Left renal cortex interstitium (tissue), 4 donors: ENCODE measurements around the gene CACNB1. TPM values are rescaled to one million over a fixed set of nuclear protein-coding genes. Genes with fewer than 3 reads are reported as not detected.
"Not testable (repeated sequence)": the region's sequence is repeated elsewhere in the genome, so short reads cannot be mapped to it uniquely, and the experiment has no call there.

Experiments
- DNase-seq, 4 donors: peaks; one replicate each; pipeline ENCODE4 v3.0.0-alpha.2; 2013; ENCODE audit warnings: low read depth in 4 of 4, low spot score in 2 of 4, missing footprints in 1 of 4
- polyA plus RNA-seq, 4 donors: library from polyadenylated mRNA; unstranded; fragments of 120-200 nt; gene quantifications; one replicate each; pipeline ENCODE4 v1.2.1, GENCODE V29; 2013; ENCODE audit not compliant: insufficient read length in 4 of 4

The CACNB1 gene
- polyA plus RNA-seq, 4 donors = 6.9 to 14.5 (median 9.6) TPM

DNA sequence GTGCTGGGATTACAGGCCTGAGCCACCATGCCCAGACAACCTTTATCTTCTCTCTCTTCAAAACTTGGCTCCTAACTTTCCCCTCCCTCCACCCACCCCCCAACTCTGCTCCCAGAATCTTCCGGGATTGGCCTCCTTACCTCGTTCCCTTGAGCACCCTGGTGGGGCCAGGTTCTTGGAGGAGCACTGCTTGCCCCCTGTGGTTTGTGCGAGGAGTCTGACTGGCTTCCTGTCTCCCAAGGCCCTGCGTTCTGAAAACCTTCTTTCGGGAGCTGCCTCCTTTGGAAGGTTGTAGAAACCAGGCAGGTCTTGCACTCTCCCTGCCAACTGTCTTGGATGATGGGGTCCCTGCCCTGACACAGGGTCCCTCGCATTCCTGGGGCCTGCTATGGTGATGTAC lies 65.9 kb downstream of the CACNB1 start:
- DNase-seq = no peak

DNA sequence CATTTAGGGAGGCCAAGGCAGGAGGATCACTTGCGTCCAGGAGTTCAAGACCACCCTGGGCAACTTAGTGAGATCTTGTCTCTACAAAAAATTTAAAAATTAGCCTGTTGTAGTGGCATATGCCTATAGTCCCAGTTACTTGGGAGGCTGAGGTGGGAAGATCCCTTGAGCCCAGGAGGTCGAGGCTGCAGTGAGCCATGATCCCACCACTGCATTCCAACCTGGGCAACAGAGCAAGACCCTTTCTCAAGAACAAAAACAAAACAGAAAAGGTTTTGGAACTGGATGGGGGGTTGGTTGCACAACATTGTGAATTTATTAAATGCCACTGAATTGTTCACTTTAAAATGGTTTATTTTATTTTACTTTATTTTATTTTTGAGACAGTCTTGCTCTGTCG lies 67.3 kb downstream of the CACNB1 start:
- DNase-seq = no peak

DNA sequence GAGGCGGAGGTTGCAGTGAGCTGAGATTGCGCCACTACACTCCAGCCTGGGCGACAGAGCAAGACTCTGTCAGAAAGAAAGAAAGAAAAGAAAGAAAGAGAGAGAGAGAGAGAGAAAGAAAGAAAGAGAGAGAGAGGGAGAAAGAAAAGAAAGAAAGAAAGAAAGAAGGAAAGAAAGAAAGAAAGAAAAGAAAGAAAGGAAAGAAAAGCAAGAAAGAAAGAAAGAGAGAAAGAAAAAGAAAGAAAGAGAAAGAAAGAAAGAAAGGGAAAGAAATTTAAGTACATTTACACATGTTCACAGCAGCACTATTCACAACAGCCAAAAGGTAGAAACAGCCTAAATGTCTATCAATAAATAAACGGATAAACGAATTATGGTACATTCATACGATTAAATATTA lies 67.9 kb downstream of the CACNB1 start:
- DNase-seq = not testable (repeated sequence)

DNA sequence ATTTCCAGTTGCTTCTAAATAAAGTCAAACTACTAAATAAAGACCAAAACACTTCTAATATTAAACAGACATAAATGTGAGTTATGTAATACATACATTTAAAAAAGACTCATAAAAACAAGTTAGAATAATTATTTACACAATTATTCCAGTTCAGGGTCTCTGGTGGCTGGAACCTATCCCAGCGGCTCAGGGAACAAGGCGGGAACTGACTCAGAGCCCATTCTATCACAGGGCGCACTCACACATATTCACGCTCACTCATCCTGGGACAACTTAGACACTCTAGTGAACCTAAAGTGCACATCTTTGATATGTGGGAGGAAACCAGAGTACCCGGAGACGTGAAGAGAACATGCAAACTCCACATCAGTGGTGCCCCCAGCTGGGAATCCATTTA lies 71.0 kb downstream of the CACNB1 start:
- no peak for DNase-seq

DNA sequence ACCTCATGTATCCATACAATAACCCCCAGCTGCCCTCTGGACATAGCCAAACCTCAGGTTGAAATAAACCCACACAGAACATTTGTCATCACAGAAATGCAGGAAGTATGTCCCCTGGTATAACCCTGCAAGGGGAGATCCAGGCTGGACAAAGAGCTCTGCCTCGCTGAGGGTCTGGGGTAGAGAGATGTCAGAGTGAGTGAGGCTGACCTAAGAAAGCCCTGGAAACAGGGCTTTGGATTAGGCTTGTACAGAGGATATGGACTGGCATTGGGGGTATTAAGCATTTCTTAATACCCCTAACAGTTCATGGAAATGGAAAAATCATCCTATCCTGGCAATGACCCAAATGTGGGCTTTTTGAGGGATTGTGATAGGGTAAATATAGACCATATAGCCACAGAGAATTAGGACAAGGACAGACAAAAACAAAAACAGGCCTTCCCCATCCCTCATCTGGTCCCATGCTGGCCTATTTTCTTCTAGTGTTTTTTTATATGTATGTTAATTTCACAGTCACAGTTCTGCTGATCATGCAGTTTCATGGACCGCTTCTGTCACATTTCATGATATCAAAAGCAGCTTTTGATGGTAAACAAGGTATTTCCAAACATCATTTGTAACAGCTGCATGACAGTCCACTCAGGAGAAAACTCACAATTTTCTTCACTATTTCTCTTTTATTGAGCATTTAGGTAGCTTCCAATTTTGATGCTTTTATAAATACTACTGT lies 72.2 kb downstream of the CACNB1 start:
- no peak for DNase-seq

GRCh38 chr17:39123627-39124026 lies 73.8 kb downstream of the CACNB1 start:
- no peak for DNase-seq

Other genes with a start within 250 kb of the CACNB1 start
- gene FBXO47, start 230.3 kb downstream of the CACNB1 start, polyA plus RNA-seq = not detected
- 1 to 10 TPM; 5.5 to 8.8 (median 7.9) TPM for gene PLXDC1, start 46.0 kb downstream of the CACNB1 start, polyA plus RNA-seq
- under 1 TPM in 3 of 4 donors, not detected in 1; 0.18 to 0.22 (median 0.19) TPM for gene ARL5C, start 31.5 kb downstream of the CACNB1 start, polyA plus RNA-seq
- gene RPL19, start 2.6 kb upstream of the CACNB1 start, polyA plus RNA-seq = 1,000 to 10,000 TPM; 1,830 to 2,237 (median 2,122) TPM
- 1 to 10 TPM; 3.4 to 5.2 (median 4.4) TPM for gene STAC2, start 28.3 kb upstream of the CACNB1 start, polyA plus RNA-seq
- gene FBXL20, start 204.0 kb upstream of the CACNB1 start, polyA plus RNA-seq = 10 to 100 TPM; 11.4 to 17.4 (median 13.2) TPM